ENCODE data around the gene ZNF277.

The ZNF277 gene

GRCh38 chr7:112357136-112357535 lies 150.6 kb downstream of the ZNF277 start:
- no peak for DNase-seq (ENCODE audit: low spot score)

- no peak for DNase-seq (ENCODE audit: low spot score)
These were observed 152.0 kb downstream of the ZNF277 start for GRCh38 chr7:112358513-112358912.

- no peak for DNase-seq (ENCODE audit: low spot score)
These were observed 152.6 kb downstream of the ZNF277 start for GRCh38 chr7:112359086-112359485.

- no peak for DNase-seq (ENCODE audit: low spot score)
These were observed 154.2 kb downstream of the ZNF277 start for GRCh38 chr7:112360681-112361080.

DNA sequence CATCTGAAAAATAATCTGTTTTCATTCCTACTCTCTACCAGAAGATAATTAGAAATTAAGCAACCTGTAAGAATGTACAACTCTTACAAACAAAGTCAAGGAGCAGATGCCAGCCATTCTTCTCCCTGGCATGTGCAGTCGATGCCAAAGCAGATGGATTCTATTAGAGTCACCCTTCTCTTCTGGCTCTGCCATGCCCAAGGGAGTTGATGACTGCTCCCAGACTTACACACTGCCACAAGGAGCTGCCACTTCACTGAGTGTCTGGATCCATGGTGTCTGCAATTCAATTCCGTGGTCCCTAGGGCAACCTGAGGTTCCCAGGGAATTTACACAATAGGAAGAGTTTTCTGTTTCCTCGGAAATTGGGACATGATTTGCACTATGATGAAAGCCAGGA lies 154.7 kb downstream of the ZNF277 start:
- no peak for DNase-seq (ENCODE audit: low spot score)

DNA sequence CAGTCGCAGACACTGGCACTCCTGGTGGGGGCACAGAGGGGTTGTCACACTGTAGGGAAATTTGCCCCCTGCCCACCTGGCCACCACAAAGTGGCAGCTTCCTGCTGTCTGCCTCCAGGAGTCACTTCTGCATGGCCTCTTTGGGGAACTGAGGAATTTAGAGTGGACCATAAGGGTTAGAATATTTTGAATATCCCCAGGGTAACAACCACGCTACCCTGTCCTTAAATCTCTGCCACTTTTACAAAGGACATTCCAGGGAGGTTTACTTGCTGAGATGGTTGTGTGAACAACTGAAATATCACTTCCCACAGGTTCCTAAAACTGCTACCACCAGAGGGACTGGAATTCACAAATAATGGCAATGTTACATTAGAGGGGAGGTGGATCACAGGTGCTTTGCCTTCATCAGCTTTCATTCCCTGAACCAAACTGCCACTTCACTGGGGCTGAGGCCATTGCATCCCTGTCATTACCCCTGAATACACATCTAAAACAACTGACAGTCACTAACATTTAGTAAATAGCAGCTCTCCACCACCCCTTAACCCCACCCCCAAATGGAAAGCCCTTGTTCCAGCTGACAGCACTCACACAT lies 155.7 kb downstream of the ZNF277 start:
- DNase-seq (ENCODE audit: low spot score) = no peak

- no peak for DNase-seq (ENCODE audit: low spot score)
These were observed 156.2 kb downstream of the ZNF277 start for GRCh38 chr7:112362731-112363131.

GRCh38 chr7:112364388-112364787 lies 157.9 kb downstream of the ZNF277 start:
- DNase-seq (ENCODE audit: low spot score) = no peak

DNA sequence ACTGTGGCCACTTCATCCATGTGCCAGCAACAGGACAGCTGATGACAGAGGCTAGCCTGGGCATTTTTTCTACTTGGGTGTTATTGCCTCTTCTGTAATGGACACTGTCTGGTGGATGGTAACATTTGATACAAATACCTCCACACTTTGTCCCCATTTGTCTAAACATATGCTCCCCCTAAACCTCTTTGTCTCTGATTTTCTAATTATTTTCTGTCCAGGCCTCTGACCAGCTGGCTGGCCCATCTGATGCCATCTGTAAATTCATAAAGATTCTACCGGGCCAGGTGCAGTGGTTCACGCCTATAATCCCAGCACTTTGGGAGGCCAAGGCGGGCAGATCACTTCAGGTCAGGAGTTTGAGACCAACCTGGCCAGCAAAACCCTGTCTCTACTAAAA lies 159.1 kb downstream of the ZNF277 start:
- no peak for DNase-seq (ENCODE audit: low spot score)

- no peak for DNase-seq (ENCODE audit: low spot score)
These were observed 160.4 kb downstream of the ZNF277 start for GRCh38 chr7:112366886-112367285.

- DNase-seq (ENCODE audit: low spot score) = no peak
These were observed 163.9 kb downstream of the ZNF277 start for GRCh38 chr7:112370436-112370835.

- DNase-seq (ENCODE audit: low spot score) = no peak
These were observed 165.2 kb downstream of the ZNF277 start for GRCh38 chr7:112371701-112372100.

- no peak for DNase-seq (ENCODE audit: low spot score)
These were observed 165.6 kb downstream of the ZNF277 start for GRCh38 chr7:112372101-112372500.

GRCh38 chr7:112377593-112377992 lies 171.1 kb downstream of the ZNF277 start:
- no peak for DNase-seq (ENCODE audit: low spot score)

DNA sequence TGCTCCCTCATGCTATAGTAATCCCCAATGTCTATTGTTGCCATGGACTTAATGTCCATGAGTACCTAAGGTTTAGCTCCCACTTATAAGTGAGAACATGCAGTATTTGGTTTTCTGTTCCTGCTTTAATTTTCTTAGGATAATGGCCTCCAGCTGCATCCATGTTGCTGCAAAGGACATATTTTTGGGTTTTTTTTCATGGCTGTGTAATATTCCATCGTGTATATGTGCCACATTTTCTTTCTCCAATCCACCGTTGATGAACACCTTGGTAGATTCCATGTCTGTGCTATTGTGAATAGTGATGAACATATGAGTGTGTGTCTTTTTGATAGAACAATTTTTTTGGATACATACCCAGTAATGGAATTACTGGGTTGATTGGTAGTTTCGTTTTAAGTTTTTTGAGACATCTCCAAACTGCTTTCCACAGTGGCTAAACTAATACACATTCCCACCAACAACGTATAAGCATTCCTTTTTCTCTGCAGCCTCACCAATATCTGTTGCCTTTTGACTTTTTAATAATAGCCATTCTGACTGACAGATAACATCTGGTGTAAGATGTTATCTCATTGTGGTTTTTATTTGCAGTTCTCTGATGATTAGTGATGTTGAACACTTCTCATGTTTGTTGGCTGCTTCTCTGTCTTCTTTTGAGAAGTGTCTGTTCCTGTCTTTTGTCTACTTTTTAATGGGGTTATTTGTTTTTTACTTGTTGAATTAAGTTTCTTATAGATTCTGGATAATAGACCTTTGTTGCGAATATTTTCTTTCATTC lies 175.0 kb downstream of the ZNF277 start:
- DNase-seq (ENCODE audit: low spot score) = no peak

DNA sequence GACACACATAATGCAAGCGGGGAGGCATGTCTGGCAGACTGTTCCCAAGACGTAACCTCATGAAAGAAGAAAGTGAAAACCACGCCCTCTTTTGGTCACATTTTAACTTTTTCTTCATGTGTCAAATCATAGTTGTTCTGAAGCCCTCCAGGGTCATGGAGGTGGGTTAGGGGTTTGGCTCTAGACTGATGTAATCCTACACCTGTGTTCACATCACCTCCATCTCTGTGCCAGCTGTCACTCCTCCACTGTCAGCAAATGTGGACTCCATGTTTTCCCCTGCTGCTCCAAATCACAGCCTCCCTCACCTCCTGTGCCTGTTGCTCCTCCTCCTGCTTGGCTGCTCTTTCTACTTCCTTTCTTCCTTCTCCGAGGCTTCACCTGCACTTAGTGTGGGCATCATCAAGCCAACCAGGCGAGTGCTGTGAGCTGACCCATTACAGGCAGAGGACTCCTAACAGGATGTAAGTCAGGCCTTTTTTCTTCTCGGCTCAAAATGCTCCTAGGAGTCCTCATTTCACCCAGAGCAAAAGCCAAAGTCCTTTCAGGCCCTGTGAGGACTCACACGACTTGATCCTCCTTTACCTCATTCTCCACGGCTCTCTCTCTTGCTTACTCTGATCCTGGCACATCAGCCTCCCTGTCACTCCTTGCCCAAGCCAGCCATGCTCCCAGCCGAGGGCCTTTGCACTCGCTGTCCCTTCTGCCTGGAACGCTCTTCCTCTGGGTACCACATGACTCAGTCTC lies 177.3 kb downstream of the ZNF277 start:
- no peak for DNase-seq (ENCODE audit: low spot score)

DNA sequence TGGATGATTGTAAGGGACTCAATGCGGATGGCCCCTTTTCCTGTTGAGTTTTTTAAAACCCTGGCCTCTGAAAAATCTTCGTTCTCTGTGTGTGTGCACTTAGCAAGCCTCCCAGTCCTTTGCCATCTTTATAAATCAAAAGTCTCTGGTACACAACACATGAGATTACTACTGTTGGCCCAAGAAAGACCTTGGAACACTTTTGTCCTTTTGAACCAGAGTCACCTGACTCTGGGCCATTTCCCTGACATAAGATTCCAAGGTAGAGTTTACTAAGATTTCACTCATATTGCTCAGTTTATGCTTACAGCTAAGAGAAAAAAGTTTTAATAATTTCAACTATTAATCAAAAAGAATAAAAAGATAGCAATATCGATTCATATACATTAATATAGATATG lies 179.0 kb downstream of the ZNF277 start:
- no peak for DNase-seq (ENCODE audit: low spot score)

- DNase-seq (ENCODE audit: low spot score) = no peak
These were observed 180.1 kb downstream of the ZNF277 start for GRCh38 chr7:112386619-112387018.

DNA sequence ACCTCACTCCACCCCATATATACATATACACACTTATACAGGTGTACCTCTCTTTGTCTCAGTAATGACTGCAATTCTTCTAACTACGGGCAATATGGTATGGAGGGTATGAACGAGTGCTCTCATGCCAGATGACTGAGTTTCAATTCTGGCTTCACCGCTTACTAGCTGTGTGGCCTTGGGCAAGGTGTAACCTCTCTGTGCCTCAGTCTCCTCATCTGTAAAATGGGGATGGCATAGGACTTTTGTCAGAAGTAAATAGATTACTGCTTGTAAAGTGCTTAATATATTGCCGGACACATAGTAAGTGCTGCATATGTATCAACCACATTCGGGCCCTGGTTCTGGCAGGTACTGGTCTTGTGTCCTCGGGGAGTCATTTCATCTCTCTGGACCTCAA lies 183.7 kb downstream of the ZNF277 start:
- DNase-seq (ENCODE audit: low spot score) = no peak

GRCh38 chr7:112391079-112391821 lies 184.8 kb downstream of the ZNF277 start:
- DNase-seq (ENCODE audit: low spot score) = peak; percentile 44

- peak; percentile 45 for DNase-seq (ENCODE audit: low spot score)
These were observed 185.4 kb downstream of the ZNF277 start for GRCh38 chr7:112391841-112392286.
